ENCODE measurements around the gene PITX3.

The PITX3 gene

GRCh38 chr10:102241444-102242117 is at the start of gene PITX3:
TSS of gene PITX3 (minus strand) at chr10:102241512. CDS start at chr10:102232080, 9,432 bp downstream.
- peak; percentile 84 to 95 (median 88) for DNase-seq (ENCODE audit: low read depth in 3 of 3)

DNA sequence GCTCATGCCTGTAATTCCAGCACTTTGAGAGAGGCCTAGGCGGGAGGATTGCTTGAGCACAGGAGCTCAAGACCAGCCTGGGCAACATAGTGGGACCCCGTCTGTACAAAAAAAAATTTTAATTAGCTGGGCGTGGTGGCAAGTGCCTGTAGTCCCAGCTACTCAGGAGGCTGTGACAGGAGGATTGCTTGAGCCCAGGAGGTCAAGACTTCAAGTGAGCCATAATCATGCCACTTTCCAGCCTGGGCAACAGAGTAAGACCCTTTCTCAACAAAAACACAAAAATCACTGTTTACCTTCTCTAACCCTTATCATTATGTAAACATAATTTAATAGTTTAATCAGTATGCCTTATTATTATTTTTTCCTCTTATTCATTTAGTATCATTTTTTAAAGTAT is 48.5 kb upstream of the PITX3 start:
- DNase-seq (ENCODE audit: low read depth in 3 of 3) = no peak

DNA sequence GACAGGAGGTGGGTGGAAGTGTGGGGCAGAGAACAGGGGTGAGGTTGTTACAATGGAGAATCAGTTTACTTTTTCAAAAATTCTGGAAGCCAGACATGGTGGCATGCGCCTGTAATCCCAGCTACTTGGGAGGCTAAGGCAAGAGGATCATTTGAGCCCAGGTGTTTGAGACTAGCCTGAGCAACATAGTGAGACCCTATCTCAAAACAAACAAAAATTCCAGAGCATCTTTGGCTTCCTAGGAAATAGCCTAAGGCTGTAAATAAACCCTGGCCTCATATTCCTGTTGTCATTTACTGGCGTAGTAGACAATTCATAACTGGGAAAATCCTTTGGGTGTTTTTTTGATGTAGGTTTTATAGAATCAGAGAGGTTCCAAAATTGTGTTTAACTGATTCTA is 48.0 kb upstream of the PITX3 start:
- no peak for DNase-seq (ENCODE audit: low read depth in 3 of 3)

DNA sequence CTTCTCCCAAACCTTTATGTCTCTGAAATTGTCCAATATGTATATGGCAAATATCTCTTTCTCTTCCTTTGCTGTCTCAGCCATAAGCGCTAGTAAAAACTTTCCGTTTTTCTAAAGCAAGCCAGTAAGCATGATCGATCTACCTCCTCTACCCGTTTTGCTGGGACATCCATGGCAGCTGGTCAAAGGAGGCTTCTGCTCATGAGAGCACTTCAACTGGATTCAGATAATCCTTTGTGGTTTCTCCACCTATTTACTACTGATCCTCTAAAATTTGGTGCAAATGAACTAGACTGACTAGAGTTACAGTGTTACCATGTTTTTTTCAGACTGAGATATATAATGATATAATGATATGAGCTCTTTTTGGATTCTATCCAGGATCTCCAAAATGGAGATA is 46.7 kb upstream of the PITX3 start:
- no peak for DNase-seq (ENCODE audit: low read depth in 3 of 3)

GRCh38 chr10:102287538-102287937 is 46.2 kb upstream of the PITX3 start:
- no peak for DNase-seq (ENCODE audit: low read depth in 3 of 3)

GRCh38 chr10:102286216-102286615 is 44.9 kb upstream of the PITX3 start:
- DNase-seq (ENCODE audit: low read depth in 3 of 3) = no peak

GRCh38 chr10:102285133-102285532 is 43.8 kb upstream of the PITX3 start:
- no peak for DNase-seq (ENCODE audit: low read depth in 3 of 3)

GRCh38 chr10:102284531-102284930 is 43.2 kb upstream of the PITX3 start:
- DNase-seq (ENCODE audit: low read depth in 3 of 3) = no peak

DNA sequence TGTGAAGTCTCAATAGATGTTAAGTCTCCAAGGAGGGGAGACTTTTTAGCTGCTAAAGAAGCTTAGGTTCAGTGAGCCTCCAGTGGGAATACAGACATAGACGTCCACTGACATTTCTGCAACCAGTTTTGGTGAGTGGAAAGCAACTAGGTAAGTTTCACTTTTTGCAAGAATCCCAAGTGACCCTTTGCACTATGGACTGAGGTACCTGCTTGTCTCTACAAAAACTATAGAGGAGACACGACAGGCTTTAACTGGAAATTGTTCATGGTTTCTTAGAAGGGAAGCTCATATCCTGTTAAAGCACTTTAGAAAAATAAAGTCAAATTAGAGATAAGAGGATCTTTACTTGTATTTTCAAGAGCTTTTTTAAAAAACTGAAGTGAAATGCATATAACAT is 42.6 kb upstream of the PITX3 start:
- DNase-seq (ENCODE audit: low read depth in 3 of 3) = no peak

- no peak for DNase-seq (ENCODE audit: low read depth in 3 of 3)
Measured at GRCh38 chr10:102283488-102283887, 42.2 kb upstream of the PITX3 start.

DNA sequence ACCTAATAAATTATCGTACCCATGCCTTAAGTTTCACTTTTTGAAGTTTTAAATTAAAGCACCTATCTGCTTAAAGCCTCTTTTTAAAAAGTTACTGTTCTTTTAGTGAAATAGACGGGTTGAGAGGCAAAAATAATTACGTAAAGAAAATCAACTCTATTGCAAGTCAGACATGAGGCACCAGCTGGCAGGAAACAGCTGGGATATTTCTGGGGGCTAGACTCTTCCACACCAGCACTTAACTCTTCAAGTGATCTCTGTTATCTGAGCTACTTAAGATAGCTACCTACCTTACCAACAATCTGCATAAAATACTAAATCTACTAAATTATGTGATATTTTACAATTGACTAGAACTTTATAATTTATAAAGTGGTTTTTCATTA is 39.8 kb upstream of the PITX3 start:
- no peak for DNase-seq (ENCODE audit: low read depth in 3 of 3)

DNA sequence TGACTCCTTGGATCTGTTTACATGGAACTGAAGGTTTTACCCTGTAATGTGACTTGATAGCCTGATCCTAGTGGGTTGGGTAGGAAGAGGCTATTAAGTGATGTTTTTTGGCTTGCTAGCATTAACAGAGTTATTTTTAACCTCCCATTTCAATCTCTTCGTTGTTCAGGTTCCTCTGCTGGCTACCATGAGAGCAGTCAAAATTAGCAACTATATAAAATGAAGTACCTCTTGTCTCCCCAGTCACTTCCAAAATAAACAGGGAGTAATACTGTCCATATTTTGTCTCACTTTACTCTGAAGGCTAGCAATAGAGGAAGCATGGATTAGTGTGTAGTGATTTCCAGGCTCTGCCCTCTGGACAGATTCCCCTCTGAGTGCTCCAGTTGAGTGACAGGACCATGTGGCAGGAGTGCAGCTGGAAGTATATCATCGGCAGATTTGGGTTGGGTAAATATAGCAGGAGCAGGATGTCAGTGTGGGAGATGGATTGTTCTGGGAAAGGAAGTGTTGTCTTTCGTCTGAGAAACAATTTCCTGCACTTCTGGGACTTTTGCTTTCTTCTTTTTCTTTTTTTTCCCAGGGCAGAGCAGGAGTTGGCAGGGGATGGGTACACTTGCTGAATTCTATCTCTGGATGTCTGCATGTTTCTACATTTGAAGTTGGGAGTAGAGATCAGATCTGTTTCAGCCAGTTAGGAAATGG is 39.2 kb upstream of the PITX3 start:
- no peak for DNase-seq (ENCODE audit: low read depth in 3 of 3)

GRCh38 chr10:102279104-102279503 is 37.8 kb upstream of the PITX3 start:
- no peak for DNase-seq (ENCODE audit: low read depth in 3 of 3)

DNA sequence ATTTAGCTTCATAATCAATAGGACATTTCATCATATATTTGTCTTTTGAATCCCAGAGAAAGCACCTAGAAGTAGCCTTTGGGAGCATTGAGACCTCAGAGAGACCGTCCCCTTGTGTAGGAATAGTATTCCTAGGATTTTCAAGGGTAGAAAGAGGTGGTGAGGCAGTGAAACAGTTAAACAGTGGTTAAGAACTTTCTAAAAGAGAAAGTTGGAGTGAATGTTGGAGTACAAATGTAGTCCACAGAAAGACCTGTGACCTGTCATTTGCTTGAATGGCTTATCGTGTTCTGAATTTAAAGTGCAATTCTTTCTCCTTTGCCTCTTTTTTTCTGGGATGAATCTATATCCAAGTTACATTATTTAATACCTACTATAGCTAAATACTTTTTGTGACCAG is 34.0 kb upstream of the PITX3 start:
- no peak for DNase-seq (ENCODE audit: low read depth in 3 of 3)

DNA sequence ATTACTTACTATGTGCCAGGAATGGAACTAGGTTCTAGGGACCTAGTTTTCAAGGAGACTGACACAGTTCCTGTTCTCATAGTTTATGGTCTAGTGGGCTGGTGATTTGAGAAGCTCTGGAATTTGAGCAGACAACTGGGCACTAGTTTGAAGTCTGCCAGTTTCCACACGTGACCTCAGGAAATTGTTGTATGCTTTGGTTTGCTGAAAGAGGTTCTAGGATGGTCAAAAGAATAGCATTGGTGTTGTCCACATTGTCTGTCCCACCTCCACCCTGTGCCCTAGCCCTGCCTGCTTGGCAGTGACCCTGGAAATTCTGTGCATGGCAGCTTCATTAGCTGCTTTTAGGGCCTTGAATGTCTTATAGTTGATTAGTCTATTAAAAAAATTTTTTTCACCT is 32.8 kb upstream of the PITX3 start:
- no peak for DNase-seq (ENCODE audit: low read depth in 3 of 3)

GRCh38 chr10:102269017-102269416 is 27.7 kb upstream of the PITX3 start:
- no peak for DNase-seq (ENCODE audit: low read depth in 3 of 3)

DNA sequence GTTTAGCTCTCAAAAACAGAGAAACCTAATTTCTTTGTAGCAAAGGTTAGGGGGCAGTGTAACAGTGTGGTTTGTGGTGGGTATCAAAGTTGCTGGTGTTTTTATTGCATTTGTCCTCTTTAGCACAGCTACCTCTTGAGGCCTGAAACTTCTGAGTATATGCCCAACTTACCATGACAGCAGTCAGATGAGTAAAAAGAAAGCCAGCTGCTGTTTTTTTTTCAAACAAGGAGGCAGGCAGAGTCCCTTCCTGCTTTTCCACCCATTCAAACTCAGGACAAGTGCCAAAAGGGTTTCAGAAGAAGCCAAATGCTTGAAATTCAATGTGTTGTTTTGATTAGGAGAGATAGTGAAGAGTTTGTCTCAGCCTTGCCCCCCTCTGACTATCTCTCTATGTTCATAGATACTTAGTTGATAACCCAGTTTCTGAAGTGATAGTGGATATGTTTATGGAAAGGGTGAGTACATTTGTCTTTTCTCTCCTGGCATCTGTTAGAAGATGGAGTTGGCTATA is 27.1 kb upstream of the PITX3 start:
- no peak for DNase-seq (ENCODE audit: low read depth in 3 of 3)

GRCh38 chr10:102267748-102268147 is 26.4 kb upstream of the PITX3 start:
- no peak for DNase-seq (ENCODE audit: low read depth in 3 of 3)

- DNase-seq (ENCODE audit: low read depth in 3 of 3) = no peak
Measured at GRCh38 chr10:102266670-102267069, 25.4 kb upstream of the PITX3 start.

DNA sequence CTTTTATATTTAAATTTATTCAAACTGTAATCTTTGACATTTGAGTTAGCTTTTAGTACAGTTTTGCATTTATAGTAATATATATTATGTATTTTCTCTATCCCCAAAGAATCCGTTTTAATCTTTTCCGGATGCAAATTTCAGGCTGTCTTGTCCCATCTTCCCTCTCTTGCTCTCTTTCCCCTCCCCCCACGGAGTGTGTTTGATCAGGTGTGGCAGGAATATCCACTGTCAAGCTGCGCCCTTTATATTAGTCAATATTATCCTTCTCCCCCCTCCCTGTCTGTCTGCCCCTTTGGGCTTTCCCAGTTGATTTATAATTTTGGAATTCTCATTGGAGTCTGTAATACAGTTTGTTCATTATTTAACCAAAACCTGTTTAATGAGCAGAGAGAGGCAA is 23.1 kb upstream of the PITX3 start:
- DNase-seq (ENCODE audit: low read depth in 3 of 3) = no peak

GRCh38 chr10:102262744-102263370 is 21.5 kb upstream of the PITX3 start:
- DNase-seq (ENCODE audit: low read depth in 3 of 3) = no peak

- no peak for DNase-seq (ENCODE audit: low read depth in 3 of 3)
Measured at GRCh38 chr10:102261842-102262241, 20.5 kb upstream of the PITX3 start.

GRCh38 chr10:102261196-102261595 is 19.9 kb upstream of the PITX3 start:
- no peak for DNase-seq (ENCODE audit: low read depth in 3 of 3)

Measured in stimulated activated CD4-positive, alpha-beta T cell treated with anti-CD3 and anti-CD28 coated beads, TNF-alpha, amount 100 ng/mL, for 48 hours (primary cell).